SIG-M5 treated with dmso at 0.1 percent for 504 hours (cell line): ENCODE measurements around the gene LRRC63.
"Not testable (repeated sequence)": the region's sequence is repeated elsewhere in the genome, so short reads cannot be mapped to it uniquely, and the experiment has no call there.

ENCODE experiments used
- DNase-seq: peaks from one replicate; lab custom pipeline; 2025; ENCODE audit not compliant: unreplicated experiment; lab: John Stamatoyannopoulos, UW

The LRRC63 gene

DNA sequence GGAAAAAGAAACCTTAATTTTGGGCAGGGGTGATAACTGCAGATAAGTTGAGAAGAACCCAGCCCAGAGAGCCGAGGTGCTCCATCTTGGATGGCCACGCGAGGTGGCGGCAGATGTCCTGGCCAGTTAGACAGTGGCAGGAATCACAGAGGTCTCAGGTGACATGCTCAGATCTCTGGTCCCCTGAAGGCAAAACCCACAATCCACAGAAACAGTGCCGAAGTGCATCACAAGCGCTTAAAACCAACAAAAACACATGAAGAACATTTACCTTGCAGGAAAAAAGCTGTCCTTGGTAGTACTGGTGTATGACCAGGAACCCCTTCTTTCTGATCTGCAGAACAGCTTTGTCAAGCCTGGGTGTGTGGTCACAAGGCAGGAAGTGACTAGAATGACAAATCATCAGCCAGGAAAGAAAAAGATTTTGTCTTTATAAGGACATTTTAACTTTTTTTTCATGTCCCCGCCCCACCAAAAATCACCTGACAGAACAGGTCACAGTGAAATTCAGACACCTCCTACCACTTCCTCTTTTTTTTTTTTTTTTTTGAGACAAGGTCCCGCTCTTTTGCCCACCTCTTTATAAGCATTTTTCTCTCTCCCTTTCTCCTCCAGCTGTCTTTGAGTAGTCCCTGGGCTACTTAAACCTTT lies 29.8 kb upstream of the LRRC63 start, which contains the start of gene LCP1:
TSS of gene LCP1 (minus strand) at position 338 of the 651 bp plus-strand sequence. CDS start 22,515 bp downstream, outside the sequence.
- DNase-seq: peak; percentile 94

DNA sequence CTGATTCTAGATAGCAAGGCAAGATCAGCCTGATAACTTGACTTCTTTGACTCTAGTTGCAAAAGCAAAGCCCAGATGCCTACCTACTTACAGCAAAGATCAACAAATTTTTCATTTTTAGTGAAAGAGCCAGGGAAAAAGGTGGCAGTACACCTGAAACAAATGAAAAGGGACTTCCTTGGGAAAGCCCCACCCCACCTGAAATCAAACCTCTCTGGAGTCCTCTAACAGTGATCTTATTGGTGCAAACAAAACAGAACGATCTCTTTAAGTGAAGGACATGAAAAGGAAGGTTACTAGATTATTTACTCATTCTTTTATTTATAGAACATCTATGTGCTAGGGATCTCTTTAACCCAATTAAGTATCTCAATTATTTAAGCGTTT lies 29.2 kb upstream of the LRRC63 start:
- DNase-seq: no peak

DNA sequence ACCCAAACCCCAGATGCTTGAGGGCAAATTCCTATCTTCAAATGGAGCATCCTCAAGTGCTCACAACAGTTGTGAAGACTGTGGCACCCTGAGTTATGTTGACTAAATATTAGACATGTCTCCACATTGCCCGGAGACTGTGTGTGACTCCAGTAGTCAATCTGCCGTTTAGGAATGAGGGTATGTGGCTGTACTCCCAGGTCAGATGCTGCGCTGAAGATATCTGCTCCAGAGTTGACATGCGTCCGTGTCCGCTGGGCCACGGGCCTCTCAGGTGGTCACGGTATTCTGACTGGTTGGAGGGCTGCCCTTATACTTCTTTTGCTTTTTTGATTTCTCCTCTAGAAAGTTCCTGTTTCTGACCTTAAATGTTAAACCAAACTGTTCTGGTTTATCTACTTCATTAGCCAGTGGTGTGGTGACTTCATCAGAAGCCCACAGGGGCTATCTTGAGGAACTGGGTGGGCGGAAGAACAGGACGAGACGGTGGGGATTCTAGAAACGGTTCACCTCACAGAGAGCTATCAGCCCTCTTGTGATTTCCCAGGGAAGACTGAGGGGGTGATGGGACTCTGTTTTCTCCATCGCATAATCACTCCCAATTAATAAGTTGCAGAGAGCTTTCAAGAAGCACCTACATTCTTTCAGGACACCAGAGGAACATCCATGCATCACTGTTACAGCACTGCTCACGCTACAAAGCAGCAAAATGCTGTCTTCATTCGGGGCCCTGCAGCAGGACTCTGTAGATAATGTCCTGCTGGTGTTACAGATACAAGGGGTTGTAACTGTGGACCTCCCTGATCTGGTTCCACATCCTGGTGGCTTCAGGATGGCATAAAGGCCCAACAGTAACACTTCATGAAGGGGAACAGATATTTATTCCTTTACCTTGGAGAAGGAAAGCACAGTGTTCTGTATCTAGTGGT lies 28.4 kb upstream of the LRRC63 start:
- DNase-seq: no peak

DNA sequence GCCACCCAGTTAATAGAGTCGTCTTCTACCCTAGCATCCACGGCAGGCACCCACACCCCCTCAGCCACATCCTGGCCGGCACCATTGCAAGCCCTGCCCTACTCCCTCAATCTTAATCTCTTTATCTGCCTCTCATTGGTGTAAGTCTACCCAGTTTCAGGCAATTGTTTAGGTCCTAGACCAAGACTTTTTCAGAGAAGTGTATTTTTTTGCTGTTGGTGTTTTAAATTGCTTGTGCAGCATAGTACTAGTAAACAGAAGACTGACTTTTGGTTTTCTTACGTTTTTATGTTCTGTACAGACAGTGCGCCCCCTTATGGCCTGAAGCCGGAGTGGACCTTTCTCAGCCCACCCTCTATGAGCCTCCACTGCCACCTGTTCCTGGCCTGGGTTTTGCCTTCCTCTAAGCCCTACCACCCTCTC lies 27.4 kb upstream of the LRRC63 start:
- peak; percentile 77 for DNase-seq

DNA sequence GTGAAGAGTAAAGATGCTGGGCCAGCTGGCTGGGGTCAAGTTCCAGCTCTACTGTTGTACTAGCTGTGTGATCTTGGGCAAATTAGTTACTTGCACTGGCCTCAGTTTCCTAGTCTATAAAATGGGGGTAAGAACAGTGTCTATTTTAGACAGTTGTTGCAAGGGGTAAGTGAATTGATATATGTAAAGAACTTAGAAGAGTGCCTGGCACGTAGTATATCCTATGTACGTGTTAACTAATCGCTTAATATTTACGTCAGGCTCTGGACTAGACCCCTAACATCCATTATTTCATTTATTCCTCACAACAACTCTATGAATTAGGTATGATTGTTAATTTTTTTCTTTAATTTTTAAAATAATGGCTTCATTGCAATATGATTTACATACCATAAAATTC lies 26.1 kb upstream of the LRRC63 start:
- no peak for DNase-seq

DNA sequence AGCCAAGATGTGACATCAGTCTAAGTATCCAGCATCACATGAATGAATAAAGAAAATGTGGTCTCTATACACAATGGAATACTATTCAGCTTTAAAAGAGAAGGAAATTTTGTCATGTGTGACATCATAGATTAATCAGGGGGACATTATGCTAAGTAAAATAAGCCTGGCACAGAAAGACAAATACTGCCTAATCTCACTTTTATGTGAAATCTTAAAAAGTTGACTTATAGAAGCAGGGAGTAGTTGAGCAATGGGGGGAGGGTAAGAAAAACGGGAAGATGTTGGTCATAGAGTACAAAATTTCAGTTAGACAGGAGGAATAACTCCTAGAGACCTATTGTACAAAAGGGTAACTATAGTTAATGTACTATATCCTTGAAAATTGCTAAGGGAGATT lies 19.3 kb upstream of the LRRC63 start:
- peak; percentile 30 for DNase-seq

DNA sequence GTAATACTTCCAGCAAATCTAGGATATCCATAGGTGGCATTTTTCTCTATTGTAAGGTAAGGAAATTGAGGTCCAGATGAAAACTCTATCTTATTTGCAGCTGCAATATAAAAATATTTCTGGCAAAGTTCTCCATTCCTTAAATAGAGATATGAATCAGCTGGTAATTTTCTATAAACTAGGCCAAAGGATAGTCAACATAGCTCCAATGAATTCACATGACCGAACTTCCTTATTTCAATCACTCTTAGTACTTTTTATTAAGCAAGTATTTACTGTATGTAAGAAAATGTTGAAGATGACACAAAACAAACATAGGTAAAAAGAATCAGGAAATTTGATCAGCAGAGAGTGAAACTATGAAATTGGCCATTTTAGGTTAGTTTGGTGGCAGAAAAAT lies 16.7 kb upstream of the LRRC63 start:
- DNase-seq: no peak

DNA sequence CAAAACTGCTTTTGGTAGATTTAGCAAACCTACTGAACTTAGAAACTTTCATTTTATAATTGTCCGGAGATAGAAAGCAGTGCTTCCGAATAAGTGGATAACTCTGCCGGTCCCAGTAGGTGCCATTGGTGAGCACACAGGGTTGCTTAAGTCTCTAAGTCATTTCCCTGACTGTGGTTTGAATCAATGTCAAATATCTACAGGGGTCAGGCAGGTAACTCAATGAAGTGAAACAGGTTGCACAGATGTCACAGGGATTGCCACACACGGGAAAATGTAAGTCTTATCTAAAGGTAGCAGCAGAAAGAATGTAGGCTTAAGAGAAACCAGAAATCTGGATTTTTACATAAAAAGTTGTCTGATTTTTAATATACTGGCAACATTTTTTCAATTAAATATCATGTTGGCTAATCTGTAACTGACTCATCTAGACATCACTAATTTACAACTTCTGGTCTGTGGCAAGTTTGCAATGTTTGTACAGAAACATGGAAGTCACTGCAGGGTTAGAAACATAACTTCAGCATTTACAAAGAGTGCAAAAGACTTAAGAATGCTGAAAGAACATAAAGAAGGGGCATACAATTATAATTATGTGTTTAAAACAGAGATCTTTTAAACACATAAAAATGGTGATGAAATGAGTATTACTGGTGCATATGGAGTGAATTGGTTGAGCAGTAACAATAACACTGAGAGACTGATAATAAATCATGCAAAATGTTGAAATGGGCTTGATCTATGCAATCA lies 14.3 kb upstream of the LRRC63 start:
- no peak for DNase-seq

DNA sequence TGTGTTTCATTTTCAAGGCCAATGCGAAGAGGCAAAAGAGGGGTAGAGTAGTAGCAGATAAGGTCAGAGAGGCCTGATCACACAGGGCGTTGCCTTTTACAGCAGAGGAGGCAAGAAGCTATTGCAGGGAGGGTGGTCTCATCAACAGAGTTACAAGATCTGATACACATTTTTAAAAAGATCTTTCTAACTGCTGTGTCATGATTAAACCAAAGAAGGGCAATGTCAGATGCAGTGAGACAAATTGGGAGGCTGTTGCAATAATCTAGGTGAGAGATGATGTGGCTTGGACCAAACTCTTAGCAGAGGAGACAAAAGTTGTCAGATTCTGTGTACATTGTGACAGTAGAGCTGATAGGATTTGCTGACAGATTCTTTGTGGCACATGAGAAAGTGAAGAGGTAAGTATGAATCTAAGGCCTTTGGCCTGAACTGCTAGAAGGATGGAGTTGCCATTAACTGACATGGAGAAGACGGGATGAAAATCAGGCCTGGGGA lies 13.0 kb upstream of the LRRC63 start:
- DNase-seq: no peak

DNA sequence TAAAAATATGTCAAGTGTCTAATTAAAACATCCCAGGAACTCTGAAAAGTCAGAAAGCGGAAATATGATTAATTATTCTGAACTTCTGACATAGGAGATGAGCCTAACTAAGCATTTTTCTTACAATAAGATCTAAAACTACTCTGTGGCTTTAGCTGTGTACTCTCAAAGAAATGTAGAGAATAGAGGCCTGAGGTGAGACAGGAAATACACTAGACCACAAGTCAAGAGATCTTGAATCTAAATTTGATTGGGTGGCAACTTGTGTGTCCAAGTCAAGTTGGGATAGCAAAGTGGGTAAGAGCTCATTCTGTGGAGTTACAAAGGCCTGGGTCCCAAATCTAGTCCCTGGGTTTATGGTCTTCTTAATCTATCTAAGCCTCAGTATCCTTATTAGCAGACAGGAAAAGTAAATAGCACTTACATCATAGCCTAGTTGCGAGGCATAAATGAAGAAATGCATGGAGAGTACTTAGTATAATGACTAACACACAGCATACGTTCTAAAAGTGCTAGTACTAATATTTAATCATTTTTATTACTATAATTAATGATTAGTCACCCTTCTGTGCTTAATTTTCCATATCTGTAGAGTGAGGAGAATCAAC lies 9.4 kb upstream of the LRRC63 start:
- no peak for DNase-seq

DNA sequence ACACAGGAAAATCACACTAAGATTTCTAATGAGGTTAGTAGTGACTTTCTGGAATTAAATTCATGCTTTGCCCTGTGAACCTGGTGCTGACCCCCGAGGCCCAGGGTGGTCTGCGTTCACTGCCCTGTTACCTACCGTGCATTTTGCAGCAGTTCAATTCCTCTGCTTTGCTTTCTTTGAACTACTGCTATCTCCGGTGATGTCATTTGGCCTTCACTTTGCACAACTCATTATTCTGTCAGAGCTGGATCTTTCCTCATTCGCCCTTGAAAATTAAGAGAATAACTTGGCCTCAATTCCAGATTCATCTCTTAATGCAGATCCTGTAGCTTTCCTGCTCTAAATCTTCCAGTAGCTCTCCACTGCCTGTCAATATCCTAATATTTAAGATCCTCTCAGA lies 8.8 kb upstream of the LRRC63 start:
- DNase-seq: no peak

DNA sequence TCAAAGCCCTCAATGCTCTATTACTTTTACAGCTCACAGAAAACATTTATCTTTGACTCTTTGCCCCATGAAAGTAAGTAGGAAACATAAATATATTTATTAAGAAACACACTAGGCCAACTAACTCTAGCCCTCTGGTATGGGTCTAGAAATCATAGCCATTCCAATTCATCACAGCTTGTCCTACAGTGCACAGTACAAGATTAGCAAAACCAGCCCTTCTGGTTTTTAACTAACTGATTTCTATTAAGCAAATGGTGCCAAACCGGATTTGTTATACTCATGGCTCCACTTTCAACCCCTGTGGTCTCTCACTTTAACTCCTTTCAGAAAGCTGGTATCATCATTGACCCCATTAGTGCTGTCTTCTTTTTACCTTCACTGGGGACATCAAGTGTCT lies 5.6 kb upstream of the LRRC63 start:
- no peak for DNase-seq

DNA sequence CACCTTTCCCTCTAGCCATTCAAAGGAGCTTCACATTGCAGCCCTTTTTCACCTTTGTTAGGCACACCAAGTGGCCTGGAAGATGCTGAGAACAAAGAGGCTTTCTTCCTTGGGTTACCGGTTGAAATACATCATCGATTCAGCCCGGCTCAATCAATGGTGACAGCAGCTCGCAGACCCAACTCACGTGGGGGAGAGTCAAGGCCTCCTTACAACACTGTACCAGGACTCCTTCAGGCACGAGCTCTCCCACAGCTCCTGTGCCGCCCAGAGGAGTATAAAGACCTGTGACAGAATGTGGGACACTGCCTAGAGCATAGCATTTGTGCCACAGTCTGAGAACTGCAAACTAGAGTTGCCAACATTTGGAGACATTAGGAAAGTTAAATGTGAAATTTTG lies 3.9 kb upstream of the LRRC63 start:
- no peak for DNase-seq

DNA sequence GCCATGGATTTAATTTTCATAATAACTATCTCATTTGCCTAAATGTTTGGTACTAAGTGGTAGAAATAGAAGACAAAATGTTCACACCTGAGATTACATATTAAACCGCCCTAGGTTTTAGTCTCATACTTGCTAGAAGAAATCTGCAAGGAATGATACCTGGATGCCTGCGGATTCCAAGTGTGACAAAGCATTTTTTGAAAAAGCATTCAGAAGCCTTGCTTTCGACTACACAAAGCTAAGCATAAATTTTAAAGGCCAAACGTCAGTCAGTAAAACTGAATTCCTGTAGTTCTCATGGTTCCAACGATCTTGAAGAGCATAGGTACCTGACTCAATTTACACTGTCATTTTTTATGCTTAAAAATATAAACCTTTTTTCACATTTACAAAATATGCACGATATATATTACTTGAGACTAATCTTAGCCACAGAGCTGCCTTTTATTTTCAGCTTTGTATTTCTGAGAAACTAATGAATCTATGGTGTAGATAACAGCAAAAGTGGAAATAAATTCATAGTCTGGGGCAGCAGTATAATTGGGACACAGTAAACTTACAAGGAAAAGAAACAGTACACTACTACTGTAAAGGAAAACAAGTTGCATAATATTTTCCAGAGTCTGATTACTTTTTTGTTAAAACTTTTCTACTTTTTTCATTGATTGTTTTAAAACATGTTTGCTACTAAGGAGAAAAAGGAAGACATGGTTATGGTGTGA lies 1.2 kb upstream of the LRRC63 start:
- DNase-seq: no peak

DNA sequence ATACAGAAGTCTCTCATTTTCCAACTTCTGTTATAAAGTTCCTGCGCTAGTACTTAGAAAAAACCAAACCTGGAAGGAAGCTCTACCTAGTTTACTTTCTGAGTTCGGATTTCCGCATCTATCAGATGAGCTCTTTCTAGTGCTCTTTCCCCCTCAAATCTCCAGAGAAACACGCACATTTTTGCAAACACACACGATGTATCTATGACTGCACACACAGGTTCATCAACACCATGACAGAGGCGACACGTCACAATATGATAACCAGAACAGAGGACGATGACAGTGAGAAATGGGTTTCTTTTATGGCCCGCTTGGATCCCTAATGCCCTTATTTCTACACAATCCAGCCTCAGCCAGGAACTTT lies 629 bp upstream of the LRRC63 start:
- DNase-seq: peak; percentile 20

DNA sequence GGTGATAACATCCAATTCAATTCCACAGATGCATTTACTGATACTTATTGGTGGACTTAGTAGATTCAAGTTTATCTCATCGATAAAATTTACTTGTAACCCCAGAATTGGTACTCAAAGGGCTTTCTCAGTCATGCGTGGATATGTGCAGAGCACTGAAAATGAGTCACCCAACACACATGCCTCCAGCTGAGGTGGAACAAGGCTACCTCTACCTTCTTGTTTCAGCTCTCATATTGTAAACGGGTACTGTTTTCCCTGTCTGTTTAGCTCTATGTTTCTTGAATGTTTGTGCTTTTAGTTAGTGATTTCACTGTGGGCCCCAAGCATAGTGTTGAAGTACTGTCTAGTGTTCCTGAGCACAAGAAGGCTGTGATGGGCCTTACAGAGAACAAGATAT lies 1.5 kb downstream of the LRRC63 start:
- DNase-seq: no peak

DNA sequence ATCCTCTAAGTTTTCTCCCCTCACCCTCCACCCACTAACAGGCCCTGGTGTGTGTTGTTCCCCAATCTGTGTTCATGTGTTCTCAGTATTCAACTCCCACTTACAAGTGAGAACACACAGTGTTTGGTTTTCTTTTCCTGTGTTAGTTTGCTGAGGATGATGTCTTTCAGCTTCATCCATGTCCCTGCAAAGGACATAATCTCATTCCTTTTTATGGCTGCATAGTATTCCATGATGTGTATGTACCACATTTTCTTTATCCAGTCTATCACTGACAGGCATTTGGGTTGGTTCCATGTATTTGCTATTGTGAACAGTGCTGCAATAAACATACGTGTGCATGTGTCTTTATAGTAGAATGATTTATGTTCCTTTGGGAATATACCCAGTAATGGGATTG lies 3.0 kb downstream of the LRRC63 start:
- not testable (repeated sequence) for DNase-seq

DNA sequence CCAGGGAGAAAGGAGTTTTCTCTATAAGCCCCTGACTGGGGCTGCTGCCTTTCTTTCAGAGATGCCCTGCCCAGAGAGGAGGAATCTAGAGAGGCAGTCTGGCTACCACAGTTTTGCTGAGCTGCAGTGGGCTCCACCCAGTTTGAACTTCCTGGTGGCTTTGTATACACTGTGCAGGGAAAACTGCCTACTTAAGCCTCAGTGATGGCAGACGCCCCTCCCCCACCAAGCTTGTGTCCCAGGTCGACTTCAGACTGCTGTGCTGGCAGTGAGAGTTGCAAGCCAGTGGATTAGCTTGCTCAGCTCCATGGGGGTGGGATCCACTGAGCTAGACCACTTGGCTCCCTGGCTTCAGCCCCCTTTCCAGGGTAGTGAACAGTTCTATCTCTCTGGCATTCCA lies 8.5 kb downstream of the LRRC63 start:
- DNase-seq: not testable (repeated sequence)

DNA sequence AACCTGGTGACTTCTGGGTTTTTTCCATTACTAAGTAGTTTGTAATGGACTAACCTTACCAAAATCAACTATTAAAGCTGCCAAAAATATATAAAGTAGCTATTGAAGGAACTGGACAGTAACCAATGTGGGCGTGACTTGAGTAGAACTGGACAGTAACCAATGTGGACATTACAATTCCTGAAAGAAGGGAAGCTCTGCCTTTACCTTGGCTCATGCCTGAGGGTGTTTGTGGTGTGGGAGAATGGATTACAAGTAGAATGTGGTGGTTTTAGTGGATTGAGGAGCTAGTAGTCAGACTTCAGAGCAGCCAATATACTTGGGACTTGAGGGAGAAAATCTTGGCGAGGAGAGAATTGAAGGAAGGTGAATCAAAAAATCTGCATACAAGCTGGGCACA lies 17.5 kb downstream of the LRRC63 start:
- no peak for DNase-seq

DNA sequence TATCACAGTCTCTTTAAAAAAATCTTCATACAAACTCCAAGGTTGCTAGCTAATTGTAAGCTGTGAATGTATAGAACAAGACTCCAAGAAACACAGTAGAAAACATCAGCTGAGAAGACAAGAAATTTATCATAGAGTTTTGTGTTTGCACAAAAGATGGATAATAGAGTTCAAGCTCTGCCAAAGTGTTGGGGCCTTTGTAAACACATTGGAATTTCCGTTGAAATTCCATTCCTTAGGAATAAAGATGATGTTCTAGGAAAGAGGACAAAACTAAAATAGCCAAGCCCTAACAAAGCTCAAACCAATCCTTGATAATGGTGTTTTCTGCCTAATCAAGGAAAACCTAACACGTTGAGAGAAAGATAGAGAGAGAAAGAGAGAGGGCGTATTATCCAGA lies 20.6 kb downstream of the LRRC63 start:
- DNase-seq: no peak
